ENCODE results near the gene EN1.

DNA sequence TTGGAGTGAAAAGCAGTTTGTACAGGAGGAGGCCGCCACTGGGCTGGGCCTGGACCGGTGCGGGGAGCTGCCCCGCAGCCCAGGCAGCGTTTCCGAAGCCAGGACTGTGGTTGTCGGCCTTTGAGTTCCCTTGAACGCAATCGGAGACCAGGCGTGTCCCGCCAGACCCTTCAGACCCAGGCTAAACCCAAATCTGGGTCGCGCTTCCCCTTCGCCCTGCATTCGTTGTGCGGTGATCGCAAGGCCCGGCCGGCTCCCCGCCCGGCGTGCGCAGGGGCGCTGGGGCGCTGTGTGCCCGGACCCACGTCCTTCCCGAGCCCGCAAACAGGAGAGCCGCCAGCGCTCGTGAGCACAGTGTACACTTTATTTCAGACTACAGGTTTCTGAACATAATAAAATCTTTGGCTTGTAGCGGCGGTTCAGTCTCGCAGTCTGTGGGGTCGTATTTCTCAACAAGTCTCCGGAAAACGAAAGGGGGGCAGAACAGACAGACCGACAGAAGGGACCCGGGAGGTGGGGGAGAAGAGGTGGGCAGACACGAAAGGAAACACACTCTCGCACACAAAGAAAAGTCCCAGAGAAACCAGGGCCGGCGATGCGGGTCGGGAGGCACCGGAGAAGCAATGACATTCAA is 5.5 kb downstream of the EN1 start:
- no peak for TF ChIP-seq CTCF (IDR thresholded peaks at IDR 0.05; ENCODE audit: low read depth, low read length)
- TF ChIP-seq POLR2A (IDR thresholded peaks at IDR 0.05; ENCODE audit: extremely low read depth, insufficient read length): no peak

Data from NB4 (cell line).